Spleen (tissue), 11 donors: ENCODE data around the gene MAPT. TPM values are rescaled to one million over a fixed set of nuclear protein-coding genes. Genes with fewer than 3 reads are reported as not detected.

ENCODE experiments used
- DNase-seq: peaks from one replicate; pipeline ENCODE4 v3.0.0-alpha.2; 2020
- H3K27ac ChIP-seq, 8 donors: fragments of 200-600 bp; sonication (generic) in 7 of 8; 1 replicate in 4 of 8; 2 replicates in 4 of 8; pipeline versions ENCODE4 v1.5.0 to v1.8.0; 2016 to 2021; ENCODE audit warnings: inconsistent platforms in 4 of 8, mild to moderate bottlenecking in 4 of 8, moderate library complexity in 1 of 8
- H3K27me3 ChIP-seq, 7 donors: fragments of 200-600 bp; sonication (generic) in 6 of 7; replicated peaks in 1 of 7; 1 replicate in 4 of 7; 2 replicates in 3 of 7; pipeline versions ENCODE4 v1.5.0 to v1.8.0; 2016 to 2021; ENCODE audit warnings: inconsistent platforms in 3 of 7, mild to moderate bottlenecking in 1 of 7
- H3K36me3 ChIP-seq, 6 donors: fragments of 200-600 bp; sonication (generic) in 5 of 6; 1 replicate in 4 of 6; 2 replicates in 2 of 6; pipeline versions ENCODE4 v1.5.0 to v1.8.0; 2016 to 2021; ENCODE audit warnings: inconsistent platforms in 2 of 6
- H3K4me1 ChIP-seq, 6 donors: fragments of 200-600 bp; sonication (generic) in 5 of 6; 1 replicate in 3 of 6; 2 replicates in 3 of 6; pipeline versions ENCODE4 v1.5.0 to v1.8.0; 2016 to 2021; ENCODE audit warnings: inconsistent platforms in 3 of 6
- H3K4me3 ChIP-seq, 8 donors: fragments of 200-600 bp; sonication (generic) in 7 of 8; 1 replicate in 4 of 8; 2 replicates in 4 of 8; pipeline versions ENCODE4 v1.5.0 to v1.8.0; 2016 to 2021; ENCODE audit warnings: inconsistent platforms in 4 of 8, mild to moderate bottlenecking in 4 of 8, moderate library complexity in 2 of 8
- H3K9me3 ChIP-seq, 8 donors: fragments of 200-600 bp; sonication (generic) in 7 of 8; 1 replicate in 4 of 8; 2 replicates in 4 of 8; pipeline versions ENCODE4 v1.5.0 to v1.8.0; 2016 to 2021; ENCODE audit warnings: inconsistent platforms in 4 of 8
- CTCF ChIP-seq, 11 experiments: fragments of 200-600 bp in 7 of 11; fragments of 450-650 bp in 4 of 11; sonication (generic) in 4 of 11; IDR thresholded peaks in 8 of 11; conservative IDR thresholded peaks in 3 of 11; 1 replicate in 7 of 11; 2 replicates in 4 of 11; pipeline versions ENCODE4 v1.4.0 to v1.8.0; 2016 to 2021; ENCODE audit warnings: antibody characterized with exemption in 11 of 11, inconsistent platforms in 4 of 11, mild to moderate bottlenecking in 1 of 11
- POLR2A ChIP-seq, 3 donors: fragments of 450-650 bp; IDR thresholded peaks; one replicate each; pipeline ENCODE4 v1.5.1; 2017; ENCODE audit warnings: antibody characterized with exemption in 3 of 3, mild to moderate bottlenecking in 1 of 3
- POLR2AphosphoS5 ChIP-seq, 3 donors: sonication (generic); formaldehyde crosslinking; IDR thresholded peaks; one replicate each; pipeline ENCODE4 v1.5.1; 2017; ENCODE audit warnings: antibody characterized with exemption in 3 of 3
- WGBS, 5 donors: extraction: QIAGEN DNeasy Blood & Tissue Kit in 3 of 5; methylation state at CpG; one replicate each; pipeline versions ENCODE4 v1.1.5 to v1.1.7; 2013 to 2018; 5-methylcytosine and 5-hydroxymethylcytosine counted together
- intact Hi-C: fragments of 100-400 bp; cut with DNase I; formaldehyde crosslinking; loops from one replicate; pipeline ENCODE4 v1.15.0; 2023; ENCODE audit warnings: low total_unique reads
- polyA plus RNA-seq, 3 donors: library from polyadenylated mRNA; stranded (reverse); fragments of 200-250 nt; gene quantifications; one replicate each; pipeline ENCODE4 v1.2.1, GENCODE V29; 2013
- total RNA-seq, 7 donors: library from RNA; depleted of rRNA in 3 of 7; stranded (reverse); fragments of >200 nt in 3 of 7; fragmentation: NEBNext Ultra II Directional in 4 of 7; extraction: Animal tissue kit (Norgen Biotek cat#: 25700) in 4 of 7; gene quantifications; one replicate each; pipeline versions ENCODE4 v1.1.0 to v1.2.1, GENCODE V29; 2016 to 2021
- donor health status: healthy with polysubstance abuse.
- donor health status: DM: no; HTN: no; CAD: no; lungs with moderate emphysema.
- donor health status: DM: no; HTN: no; CAD: no.
- donor health status: Bipolar disorder and iron deficiency.
- donor health status: healthy.
- donor health status: DM: no; HTN: no; CAD: no.
- donor health status: DM: yes; HTN: yes; CAD: no.

The MAPT gene
- total and polyA plus RNA-seq, 10 donors = 0.15 to 1.6 (median 0.66) TPM

- H3K36me3 ChIP-seq = no peaks in the 10 kb centered on the region
- no peaks in the 10 kb centered on the region for H3K9me3 ChIP-seq
- TF ChIP-seq POLR2AphosphoS5 (IDR thresholded peaks at IDR 0.05) (no peak), CTCF (IDR thresholded peaks at IDR 0.05 in 8 of 11, conservative IDR thresholded peaks at IDR 0.05 in 3 of 11) (no peak), POLR2A (IDR thresholded peaks at IDR 0.05) (no peak)
- WGBS, 5 donors = 64 to 78% (median 71%) methylated on average over 8 of the region's 8 CpGs
- intact Hi-C loops = no loop called here
- no peak overlapping the region for H3K27ac ChIP-seq
- H3K4me1 ChIP-seq = no peaks in the 10 kb centered on the region
- peaks cover 0 to 60% (median 3%) of the 10 kb centered on the region in 7 donors for H3K27me3 ChIP-seq
- H3K4me3 ChIP-seq = no peak overlapping the region
- no peak for DNase-seq
Observed at GRCh38 chr17:45906237-45906636, 11.9 kb downstream of the MAPT start.

DNA sequence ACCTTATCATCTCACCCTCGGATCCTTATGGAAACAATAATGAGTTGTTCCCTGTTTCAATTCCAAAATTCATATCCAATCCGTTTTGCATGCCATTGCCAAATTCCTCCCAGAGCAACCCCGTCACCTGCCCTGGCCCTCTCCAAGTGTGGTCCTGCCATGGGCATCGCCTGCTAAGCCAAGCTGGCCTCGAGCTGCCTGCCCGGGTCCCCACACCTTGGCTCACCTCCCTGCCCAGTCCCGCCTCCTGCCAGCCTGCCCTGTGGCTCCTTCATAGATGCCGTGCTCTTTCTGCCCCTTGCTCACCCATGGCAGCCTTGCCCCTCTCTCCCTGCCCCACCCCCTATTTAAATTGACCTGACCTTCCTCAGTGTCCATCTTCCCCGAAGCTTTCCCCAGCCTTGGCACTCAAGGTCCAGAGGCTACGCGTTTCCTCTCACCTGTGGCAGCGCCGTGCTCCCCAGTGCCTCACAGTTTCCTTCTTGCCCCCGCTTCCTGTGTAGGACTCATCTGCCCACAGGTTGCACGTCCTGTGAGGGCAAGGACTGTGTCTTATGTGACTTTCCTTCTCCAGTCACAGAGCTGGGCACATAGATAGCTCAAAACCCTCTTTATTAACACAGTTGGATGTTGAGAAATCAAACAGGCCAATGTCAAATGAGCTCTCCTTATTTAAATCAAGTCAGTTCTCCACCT lies 12.7 kb downstream of the MAPT start:
- intact Hi-C loops = no loop called here
- 68 to 81% (median 74%) methylated on average over 15 of the region's 15 CpGs for WGBS, 5 donors
- no peaks in the 10 kb centered on the region for H3K36me3 ChIP-seq
- H3K4me3 ChIP-seq = no peak overlapping the region
- TF ChIP-seq CTCF (IDR thresholded peaks at IDR 0.05 in 8 of 11, conservative IDR thresholded peaks at IDR 0.05 in 3 of 11) (no peak), POLR2AphosphoS5 (IDR thresholded peaks at IDR 0.05) (no peak), POLR2A (IDR thresholded peaks at IDR 0.05) (no peak)
- DNase-seq = no peak
- no peak overlapping the region for H3K27ac ChIP-seq
- H3K4me1 ChIP-seq = no peaks in the 10 kb centered on the region
- H3K27me3 ChIP-seq = peaks cover 0 to 54% (median 3%) of the 10 kb centered on the region in 7 donors
- peaks cover 0 to 5% (median 2%) of the 10 kb centered on the region in 8 donors for H3K9me3 ChIP-seq

DNA sequence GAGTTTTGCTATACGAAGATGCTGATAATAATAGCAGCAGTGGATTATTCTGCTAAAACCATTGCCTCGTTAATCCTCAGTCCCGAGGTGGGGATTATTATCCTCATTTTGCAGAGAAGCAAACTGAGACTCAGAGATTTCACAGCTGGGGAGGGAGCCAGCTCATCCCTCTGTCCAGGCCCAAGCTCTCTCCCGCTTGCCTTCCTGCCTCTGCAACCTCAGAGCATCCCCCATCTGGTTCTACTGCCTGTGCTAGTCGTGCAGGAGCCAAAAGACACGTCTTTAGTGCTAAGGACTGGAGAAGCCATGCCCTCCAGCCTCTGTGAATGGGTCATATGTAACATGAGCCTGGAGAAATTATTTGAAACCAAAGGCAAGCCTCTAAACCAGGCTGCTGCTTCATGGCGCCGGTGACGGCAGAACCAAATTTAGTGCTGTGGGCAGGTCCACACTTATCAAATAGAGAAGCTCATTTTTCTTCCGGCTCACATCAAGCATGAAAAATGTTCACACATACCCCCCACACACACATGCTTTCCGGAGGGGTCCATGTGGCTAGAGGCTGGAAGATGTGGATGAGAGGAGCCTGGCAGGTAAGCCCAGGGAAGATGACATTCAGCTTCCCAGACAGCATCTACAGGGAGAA lies 13.5 kb downstream of the MAPT start:
- Histone ChIP-seq H3K27me3 (peaks cover 0 to 46% (median 3%) of the 10 kb centered on the region in 7 donors), H3K4me1 (no peaks in the 10 kb centered on the region), H3K36me3 (no peaks in the 10 kb centered on the region), H3K27ac (no peak overlapping the region), H3K9me3 (peaks cover 0 to 13% (median 10%) of the 10 kb centered on the region in 8 donors), H3K4me3 (no peak overlapping the region)
- no peak for TF ChIP-seq POLR2A (IDR thresholded peaks at IDR 0.05)
- TF ChIP-seq POLR2AphosphoS5 (IDR thresholded peaks at IDR 0.05) = no peak
- TF ChIP-seq CTCF (IDR thresholded peaks at IDR 0.05 in 8 of 11, conservative IDR thresholded peaks at IDR 0.05 in 3 of 11) = no peak
- intact Hi-C loops = no loop called here
- WGBS, 5 donors = 68 to 80% (median 70%) methylated on average over 11 of the region's 11 CpGs
- DNase-seq = no peak

GRCh38 chr17:45908460-45908859 lies 14.1 kb downstream of the MAPT start:
- DNase-seq = no peak
- TF ChIP-seq CTCF (IDR thresholded peaks at IDR 0.05 in 8 of 11, conservative IDR thresholded peaks at IDR 0.05 in 3 of 11) (no peak), POLR2A (IDR thresholded peaks at IDR 0.05) (no peak), POLR2AphosphoS5 (IDR thresholded peaks at IDR 0.05) (no peak)
- WGBS, 5 donors = 25 to 42% (median 41%) methylated on average over 3 of the region's 3 CpGs

More at GRCh38 chr17:45908460-45908859, 14.1 kb downstream of the MAPT start:
- no peak overlapping the region for H3K4me3 ChIP-seq
- no peaks in the 10 kb centered on the region for H3K4me1 ChIP-seq
- H3K27me3 ChIP-seq = peaks cover 0 to 41% (median 0%) of the 10 kb centered on the region in 7 donors
- intact Hi-C loops = no loop called here
- H3K36me3 ChIP-seq = no peaks in the 10 kb centered on the region
- no peak overlapping the region for H3K27ac ChIP-seq
- peaks cover 0 to 19% (median 14%) of the 10 kb centered on the region in 8 donors for H3K9me3 ChIP-seq
